Measurements from ENCODE around the gene RARA.
A peak's percentile ranks its signal among the peaks of the same experiment; 100 is the strongest.
"Not testable (repeated sequence)": the region's sequence is repeated elsewhere in the genome, so short reads cannot be mapped to it uniquely, and the experiment has no call there.

RARA gene

GRCh38 chr17:40298726-40299125, 10.3 kb upstream of the RARA start:
- DNase-seq (ENCODE audit: low read depth) = no peak

GRCh38 chr17:40299159-40299757, 9.7 kb upstream of the RARA start:
- DNase-seq (ENCODE audit: low read depth) = not testable (repeated sequence)

GRCh38 chr17:40301315-40301714, 7.7 kb upstream of the RARA start:
- no peak for DNase-seq (ENCODE audit: low read depth)

- no peak for DNase-seq (ENCODE audit: low read depth)
Measured at GRCh38 chr17:40303009-40303657, 5.8 kb upstream of the RARA start.

- DNase-seq (ENCODE audit: low read depth) = no peak
Measured at GRCh38 chr17:40303708-40304551, 5.0 kb upstream of the RARA start.

- not testable (repeated sequence) for DNase-seq (ENCODE audit: low read depth)
Measured at GRCh38 chr17:40304552-40304863, 4.5 kb upstream of the RARA start.

- DNase-seq (ENCODE audit: low read depth) = not testable (repeated sequence)
Measured at GRCh38 chr17:40304866-40305265, 4.1 kb upstream of the RARA start.

- DNase-seq (ENCODE audit: low read depth) = no peak
Measured at GRCh38 chr17:40306395-40306794, 2.6 kb upstream of the RARA start.

- DNase-seq (ENCODE audit: low read depth) = no peak
Measured at GRCh38 chr17:40307001-40307730, 1.8 kb upstream of the RARA start.

- no peak for DNase-seq (ENCODE audit: low read depth)
Measured at GRCh38 chr17:40307740-40308239, 1.2 kb upstream of the RARA start.

GRCh38 chr17:40309949-40310510, 1.1 kb downstream of the RARA start:
- DNase-seq (ENCODE audit: low read depth) = no peak

- DNase-seq (ENCODE audit: low read depth) = no peak
Measured at GRCh38 chr17:40310882-40311391, 2.0 kb downstream of the RARA start.

- DNase-seq (ENCODE audit: low read depth) = no peak
Measured at GRCh38 chr17:40311575-40311974, 2.6 kb downstream of the RARA start.

GRCh38 chr17:40312131-40312731, 3.3 kb downstream of the RARA start:
- DNase-seq (ENCODE audit: low read depth) = no peak

GRCh38 chr17:40312893-40313667, 4.1 kb downstream of the RARA start:
- no peak for DNase-seq (ENCODE audit: low read depth)

- no peak for DNase-seq (ENCODE audit: low read depth)
Measured at GRCh38 chr17:40313668-40314583, 4.9 kb downstream of the RARA start.

- DNase-seq (ENCODE audit: low read depth) = peak; percentile 77
Measured at GRCh38 chr17:40314584-40314956, 5.6 kb downstream of the RARA start.

- no peak for DNase-seq (ENCODE audit: low read depth)
Measured at GRCh38 chr17:40315206-40315605, 6.2 kb downstream of the RARA start.
